ENCODE results near the gene PLD6.

Gene PLD6

GRCh38 chr17:17181666-17182597 lies 24.2 kb downstream of the PLD6 start:
- Histone ChIP-seq H3K9me3 (ENCODE audit: control insufficient read depth, insufficient read depth, low read length) (no peaks in the 10 kb centered on the region), H3K36me3 (ENCODE audit: insufficient read depth, low read length) (peaks cover 21% of the 10 kb centered on the region), H3K4me1 (ENCODE audit: insufficient read depth, low read length) (no peaks in the 10 kb centered on the region; the same call in 1 of the 2 replicates), H3K9ac (ENCODE audit: low read depth, low read length) (no peak overlapping the region)

GRCh38 chr17:17180741-17181525 lies 25.2 kb downstream of the PLD6 start:
- Histone ChIP-seq H3K9ac (ENCODE audit: low read depth, low read length) (no peak overlapping the region), H3K36me3 (ENCODE audit: insufficient read depth, low read length) (peaks cover 24% of the 10 kb centered on the region), H3K4me1 (ENCODE audit: insufficient read depth, low read length) (no peaks in the 10 kb centered on the region), H3K9me3 (ENCODE audit: control insufficient read depth, insufficient read depth, low read length) (no peaks in the 10 kb centered on the region)

GRCh38 chr17:17180141-17180603 lies 26.0 kb downstream of the PLD6 start:
- peaks cover 24% of the 10 kb centered on the region for H3K36me3 ChIP-seq (ENCODE audit: insufficient read depth, low read length)
- no peaks in the 10 kb centered on the region for H3K4me1 ChIP-seq (ENCODE audit: insufficient read depth, low read length)
- H3K9me3 ChIP-seq (ENCODE audit: control insufficient read depth, insufficient read depth, low read length) = no peaks in the 10 kb centered on the region
- H3K9ac ChIP-seq (ENCODE audit: low read depth, low read length) = no peak overlapping the region

GRCh38 chr17:17179371-17179827 lies 26.7 kb downstream of the PLD6 start:
- H3K4me1 ChIP-seq (ENCODE audit: insufficient read depth, low read length) = no peaks in the 10 kb centered on the region
- no peak overlapping the region for H3K9ac ChIP-seq (ENCODE audit: low read depth, low read length)
- peaks cover 24% of the 10 kb centered on the region for H3K36me3 ChIP-seq (ENCODE audit: insufficient read depth, low read length)
- no peaks in the 10 kb centered on the region for H3K9me3 ChIP-seq (ENCODE audit: control insufficient read depth, insufficient read depth, low read length)

GRCh38 chr17:17177176-17177575 lies 29.0 kb downstream of the PLD6 start:
- Histone ChIP-seq H3K36me3 (ENCODE audit: insufficient read depth, low read length) (peaks cover 32% of the 10 kb centered on the region), H3K9ac (ENCODE audit: low read depth, low read length) (no peak overlapping the region), H3K9me3 (ENCODE audit: control insufficient read depth, insufficient read depth, low read length) (no peaks in the 10 kb centered on the region), H3K4me1 (ENCODE audit: insufficient read depth, low read length) (peaks cover 2% of the 10 kb centered on the region; the same call in 1 of the 2 replicates)

- Histone ChIP-seq H3K36me3 (ENCODE audit: insufficient read depth, low read length) (peaks cover 32% of the 10 kb centered on the region), H3K9me3 (ENCODE audit: control insufficient read depth, insufficient read depth, low read length) (no peaks in the 10 kb centered on the region), H3K4me1 (ENCODE audit: insufficient read depth, low read length) (peaks cover 8% of the 10 kb centered on the region; the same call in 1 of the 2 replicates), H3K9ac (ENCODE audit: low read depth, low read length) (no peak overlapping the region)
Observed at GRCh38 chr17:17176341-17176740, 29.8 kb downstream of the PLD6 start.

GRCh38 chr17:17175917-17176316 lies 30.2 kb downstream of the PLD6 start:
- no peaks in the 10 kb centered on the region for H3K9me3 ChIP-seq (ENCODE audit: control insufficient read depth, insufficient read depth, low read length)
- H3K36me3 ChIP-seq (ENCODE audit: insufficient read depth, low read length) = peaks cover 32% of the 10 kb centered on the region
- H3K9ac ChIP-seq (ENCODE audit: low read depth, low read length) = no peak overlapping the region
- H3K4me1 ChIP-seq (ENCODE audit: insufficient read depth, low read length) = peaks cover 8% of the 10 kb centered on the region; the same call in 1 of the 2 replicates

- H3K4me1 ChIP-seq (ENCODE audit: insufficient read depth, low read length) = peaks cover 8% of the 10 kb centered on the region; the same call in 1 of the 2 replicates
- H3K36me3 ChIP-seq (ENCODE audit: insufficient read depth, low read length) = peaks cover 32% of the 10 kb centered on the region
- H3K9ac ChIP-seq (ENCODE audit: low read depth, low read length) = no peak overlapping the region
Observed at GRCh38 chr17:17175340-17175739, 30.8 kb downstream of the PLD6 start.

GRCh38 chr17:17173921-17174320 lies 32.2 kb downstream of the PLD6 start:
- peaks cover 8% of the 10 kb centered on the region; the same call in 1 of the 2 replicates for H3K4me1 ChIP-seq (ENCODE audit: insufficient read depth, low read length)
- peaks cover 25% of the 10 kb centered on the region for H3K36me3 ChIP-seq (ENCODE audit: insufficient read depth, low read length)
- no peak overlapping the region for H3K9ac ChIP-seq (ENCODE audit: low read depth, low read length)
- no peaks in the 10 kb centered on the region for H3K9me3 ChIP-seq (ENCODE audit: control insufficient read depth, insufficient read depth, low read length)

More at GRCh38 chr17:17175340-17175739, 30.8 kb downstream of the PLD6 start:
- no peaks in the 10 kb centered on the region for H3K9me3 ChIP-seq (ENCODE audit: control insufficient read depth, insufficient read depth, low read length)

GRCh38 chr17:17172990-17173389 lies 33.1 kb downstream of the PLD6 start:
- no peak overlapping the region for H3K9ac ChIP-seq (ENCODE audit: low read depth, low read length)
- peaks cover 21% of the 10 kb centered on the region for H3K36me3 ChIP-seq (ENCODE audit: insufficient read depth, low read length)

GRCh38 chr17:17172001-17172939 lies 33.9 kb downstream of the PLD6 start:
- Histone ChIP-seq H3K9me3 (ENCODE audit: control insufficient read depth, insufficient read depth, low read length) (no peaks in the 10 kb centered on the region), H3K4me1 (ENCODE audit: insufficient read depth, low read length) (peaks cover 8% of the 10 kb centered on the region; the same call in 1 of the 2 replicates), H3K36me3 (ENCODE audit: insufficient read depth, low read length) (peaks cover 14% of the 10 kb centered on the region), H3K9ac (ENCODE audit: low read depth, low read length) (no peak overlapping the region)

More at GRCh38 chr17:17172990-17173389, 33.1 kb downstream of the PLD6 start:
- Histone ChIP-seq H3K9me3 (ENCODE audit: control insufficient read depth, insufficient read depth, low read length) (no peaks in the 10 kb centered on the region), H3K4me1 (ENCODE audit: insufficient read depth, low read length) (peaks cover 8% of the 10 kb centered on the region; the same call in 1 of the 2 replicates)

- peaks cover 12% of the 10 kb centered on the region for H3K36me3 ChIP-seq (ENCODE audit: insufficient read depth, low read length)
- H3K9me3 ChIP-seq (ENCODE audit: control insufficient read depth, insufficient read depth, low read length) = no peaks in the 10 kb centered on the region
- peaks cover 8% of the 10 kb centered on the region; the same call in 1 of the 2 replicates for H3K4me1 ChIP-seq (ENCODE audit: insufficient read depth, low read length)
- no peak overlapping the region for H3K9ac ChIP-seq (ENCODE audit: low read depth, low read length)
Observed at GRCh38 chr17:17171186-17171585, 34.9 kb downstream of the PLD6 start.

- Histone ChIP-seq H3K36me3 (ENCODE audit: insufficient read depth, low read length) (peaks cover 14% of the 10 kb centered on the region), H3K9ac (ENCODE audit: low read depth, low read length) (no peak overlapping the region), H3K9me3 (ENCODE audit: control insufficient read depth, insufficient read depth, low read length) (no peaks in the 10 kb centered on the region), H3K4me1 (ENCODE audit: insufficient read depth, low read length) (peaks cover 8% of the 10 kb centered on the region; the same call in 1 of the 2 replicates)
Observed at GRCh38 chr17:17170346-17170985, 35.7 kb downstream of the PLD6 start.
